ENCODE results near the gene RPL41.

DNA sequence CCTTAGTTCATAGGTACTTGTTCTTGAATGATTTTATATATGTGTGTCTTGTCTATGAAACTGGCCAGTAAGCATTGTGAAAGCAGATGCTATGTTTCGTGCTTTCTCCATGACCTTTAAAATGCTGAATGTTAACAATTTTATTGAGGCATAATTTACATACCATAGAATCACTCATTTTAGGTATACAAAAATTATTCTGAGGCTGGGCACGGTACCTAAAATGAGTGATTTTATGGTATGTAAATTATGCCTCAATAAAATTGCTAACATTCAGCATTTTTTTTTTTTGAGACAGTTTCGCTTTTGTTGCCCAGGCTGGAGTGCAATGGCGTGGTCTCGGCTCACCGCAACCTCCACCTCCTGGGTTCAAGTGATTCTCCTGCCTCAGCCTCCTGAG, 18.5 kb downstream of the RPL41 start:
- TF ChIP-seq POLR2A (IDR thresholded peaks at IDR 0.05) (no peak), POLR2AphosphoS5 (IDR thresholded peaks at IDR 0.05) (no peak)
- TF ChIP-seq, protein P1, sequence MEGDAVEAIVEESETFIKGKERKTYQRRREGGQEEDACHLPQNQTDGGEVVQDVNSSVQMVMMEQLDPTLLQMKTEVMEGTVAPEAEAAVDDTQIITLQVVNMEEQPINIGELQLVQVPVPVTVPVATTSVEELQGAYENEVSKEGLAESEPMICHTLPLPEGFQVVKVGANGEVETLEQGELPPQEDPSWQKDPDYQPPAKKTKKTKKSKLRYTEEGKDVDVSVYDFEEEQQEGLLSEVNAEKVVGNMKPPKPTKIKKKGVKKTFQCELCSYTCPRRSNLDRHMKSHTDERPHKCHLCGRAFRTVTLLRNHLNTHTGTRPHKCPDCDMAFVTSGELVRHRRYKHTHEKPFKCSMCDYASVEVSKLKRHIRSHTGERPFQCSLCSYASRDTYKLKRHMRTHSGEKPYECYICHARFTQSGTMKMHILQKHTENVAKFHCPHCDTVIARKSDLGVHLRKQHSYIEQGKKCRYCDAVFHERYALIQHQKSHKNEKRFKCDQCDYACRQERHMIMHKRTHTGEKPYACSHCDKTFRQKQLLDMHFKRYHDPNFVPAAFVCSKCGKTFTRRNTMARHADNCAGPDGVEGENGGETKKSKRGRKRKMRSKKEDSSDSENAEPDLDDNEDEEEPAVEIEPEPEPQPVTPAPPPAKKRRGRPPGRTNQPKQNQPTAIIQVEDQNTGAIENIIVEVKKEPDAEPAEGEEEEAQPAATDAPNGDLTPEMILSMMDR (IDR thresholded peaks at IDR 0.05): no peak

Measured in upper lobe of left lung (tissue), 4 donors.